ENCODE results near the gene ARHGAP22. TPM values are rescaled to one million over a fixed set of nuclear protein-coding genes. Genes with fewer than 3 reads are reported as not detected.
A peak's percentile ranks its signal among the peaks of the same experiment; 100 is the strongest.

The ARHGAP22 gene
- total RNA-seq, 1 donor: 22.9 TPM

DNA sequence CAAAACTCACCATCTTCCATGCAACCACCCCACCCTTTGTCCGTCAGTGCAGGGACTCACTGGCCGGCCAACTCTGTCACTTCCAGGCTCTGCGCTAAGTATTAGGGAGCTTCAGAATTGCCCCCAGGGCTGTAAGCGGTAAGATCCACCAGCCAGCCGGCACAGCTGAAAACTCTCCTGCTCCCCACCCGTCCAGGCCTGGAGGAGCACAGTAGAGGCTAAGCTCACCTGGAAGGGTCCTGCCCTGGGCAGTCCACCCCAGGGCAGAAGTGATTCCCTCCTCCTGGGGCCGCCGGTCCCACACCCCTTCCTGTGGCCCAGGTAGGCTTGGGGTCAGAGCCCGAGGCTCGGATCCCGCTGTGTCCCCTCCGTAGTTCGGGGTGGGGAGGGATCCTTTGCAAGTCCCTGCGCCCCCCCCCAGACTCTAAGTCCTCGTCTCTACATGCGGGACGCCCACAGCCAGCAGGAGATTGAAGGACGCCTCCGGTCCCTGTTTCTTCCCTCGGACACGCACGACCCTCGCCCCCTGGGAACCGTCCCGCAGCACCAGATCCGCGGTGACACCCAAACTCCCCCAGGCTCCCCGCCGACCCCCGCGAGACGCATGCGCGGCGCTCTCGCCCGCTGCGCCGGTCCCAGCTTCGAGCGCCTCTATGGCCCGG, 138.9 kb downstream of the ARHGAP22 start:
- TF ChIP-seq, protein P1, sequence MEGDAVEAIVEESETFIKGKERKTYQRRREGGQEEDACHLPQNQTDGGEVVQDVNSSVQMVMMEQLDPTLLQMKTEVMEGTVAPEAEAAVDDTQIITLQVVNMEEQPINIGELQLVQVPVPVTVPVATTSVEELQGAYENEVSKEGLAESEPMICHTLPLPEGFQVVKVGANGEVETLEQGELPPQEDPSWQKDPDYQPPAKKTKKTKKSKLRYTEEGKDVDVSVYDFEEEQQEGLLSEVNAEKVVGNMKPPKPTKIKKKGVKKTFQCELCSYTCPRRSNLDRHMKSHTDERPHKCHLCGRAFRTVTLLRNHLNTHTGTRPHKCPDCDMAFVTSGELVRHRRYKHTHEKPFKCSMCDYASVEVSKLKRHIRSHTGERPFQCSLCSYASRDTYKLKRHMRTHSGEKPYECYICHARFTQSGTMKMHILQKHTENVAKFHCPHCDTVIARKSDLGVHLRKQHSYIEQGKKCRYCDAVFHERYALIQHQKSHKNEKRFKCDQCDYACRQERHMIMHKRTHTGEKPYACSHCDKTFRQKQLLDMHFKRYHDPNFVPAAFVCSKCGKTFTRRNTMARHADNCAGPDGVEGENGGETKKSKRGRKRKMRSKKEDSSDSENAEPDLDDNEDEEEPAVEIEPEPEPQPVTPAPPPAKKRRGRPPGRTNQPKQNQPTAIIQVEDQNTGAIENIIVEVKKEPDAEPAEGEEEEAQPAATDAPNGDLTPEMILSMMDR (IDR thresholded peaks at IDR 0.05; ENCODE audit: insufficient read depth, low read depth, low read length): no peak
- DNase-seq (ENCODE audit: low read depth): no peak
- no peak overlapping the region for H3K4me3 ChIP-seq (ENCODE audit: low read depth, low read length)

DNA sequence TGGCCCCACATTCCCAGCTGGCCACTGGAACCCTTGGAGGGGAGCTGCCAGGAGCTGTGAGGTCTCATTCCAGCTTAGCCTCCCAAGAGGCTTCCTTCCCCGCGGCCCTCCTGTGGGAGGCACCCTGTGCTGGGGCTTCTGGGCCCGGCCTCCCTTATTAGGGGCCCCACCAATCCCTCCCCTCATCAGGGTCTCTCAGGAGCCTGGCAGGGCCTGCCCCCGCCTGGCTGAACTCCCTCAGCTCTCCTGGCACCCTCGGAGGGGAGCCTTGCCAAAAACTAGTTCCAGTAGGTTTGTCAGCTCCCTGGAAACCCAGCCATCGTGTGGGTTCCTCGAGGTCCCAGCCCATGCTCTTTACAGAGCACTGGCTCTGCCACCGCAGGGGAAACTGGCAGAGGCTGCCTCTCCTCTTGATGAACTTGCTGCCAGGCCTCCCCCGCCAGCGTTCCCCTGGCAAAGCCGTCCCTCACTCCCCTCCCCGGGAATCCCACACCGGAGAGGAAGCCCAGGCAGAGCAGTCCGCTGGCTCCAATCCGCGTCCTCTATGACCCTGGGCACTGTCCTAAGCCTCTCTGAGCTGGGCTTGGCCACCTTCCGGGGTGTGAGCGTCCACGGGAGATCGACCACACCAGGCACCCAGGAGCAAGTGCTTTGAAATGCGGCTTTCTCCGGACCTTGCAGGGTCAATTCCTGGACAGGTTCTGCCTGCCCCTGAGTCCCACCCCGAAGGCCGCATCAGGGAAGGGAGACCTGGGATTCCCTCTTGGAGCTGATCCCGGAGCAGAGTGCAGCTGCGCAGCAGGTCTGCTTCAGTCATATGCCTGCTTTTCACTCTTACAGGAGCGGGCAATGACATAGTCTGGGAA, 139.8 kb downstream of the ARHGAP22 start:
- no peak for DNase-seq (ENCODE audit: low read depth)
- no peak overlapping the region for H3K4me3 ChIP-seq (ENCODE audit: low read depth, low read length)
- TF ChIP-seq, protein P1 (IDR thresholded peaks at IDR 0.05; ENCODE audit: insufficient read depth, low read depth, low read length): no peak

DNA sequence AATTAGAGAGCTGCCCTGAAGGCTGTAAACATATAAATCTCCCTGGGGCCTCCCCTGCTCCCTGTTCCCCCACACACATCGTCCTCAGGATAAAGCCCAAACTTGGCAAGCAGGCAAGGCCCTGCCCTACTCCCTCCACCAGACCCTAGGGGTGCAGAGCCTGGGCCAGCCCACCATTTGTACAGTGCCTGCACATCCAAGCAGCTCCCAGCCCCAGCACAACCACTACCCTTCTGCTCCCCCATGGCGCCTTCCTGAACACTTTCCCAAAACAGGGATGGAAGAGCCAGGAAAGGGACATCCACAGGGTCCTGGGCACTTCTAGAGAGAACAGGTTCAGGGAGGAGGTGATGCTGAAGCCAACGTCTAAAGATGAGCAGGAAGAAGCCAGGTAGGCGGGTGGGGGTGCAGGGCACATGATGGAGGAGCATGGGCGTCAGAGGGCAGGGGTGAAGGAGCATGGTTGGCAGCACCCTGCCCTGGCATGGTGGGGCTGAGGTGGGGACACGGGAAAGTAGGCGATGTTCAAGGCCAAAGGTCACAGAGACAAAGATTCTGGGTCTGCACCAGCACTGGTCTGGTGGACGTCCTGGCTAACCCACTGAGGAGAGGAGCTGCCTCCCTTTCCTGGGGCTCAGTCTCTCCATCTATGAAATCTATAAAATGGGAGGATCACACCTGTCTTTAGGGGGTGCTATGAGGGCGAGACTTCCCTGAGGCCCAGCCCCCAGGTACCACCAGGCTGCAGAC, 140.6 kb downstream of the ARHGAP22 start:
- no peak for DNase-seq (ENCODE audit: low read depth)
- TF ChIP-seq, protein P1 (IDR thresholded peaks at IDR 0.05; ENCODE audit: insufficient read depth, low read depth, low read length): no peak
- no peak overlapping the region for H3K4me3 ChIP-seq (ENCODE audit: low read depth, low read length)

DNA sequence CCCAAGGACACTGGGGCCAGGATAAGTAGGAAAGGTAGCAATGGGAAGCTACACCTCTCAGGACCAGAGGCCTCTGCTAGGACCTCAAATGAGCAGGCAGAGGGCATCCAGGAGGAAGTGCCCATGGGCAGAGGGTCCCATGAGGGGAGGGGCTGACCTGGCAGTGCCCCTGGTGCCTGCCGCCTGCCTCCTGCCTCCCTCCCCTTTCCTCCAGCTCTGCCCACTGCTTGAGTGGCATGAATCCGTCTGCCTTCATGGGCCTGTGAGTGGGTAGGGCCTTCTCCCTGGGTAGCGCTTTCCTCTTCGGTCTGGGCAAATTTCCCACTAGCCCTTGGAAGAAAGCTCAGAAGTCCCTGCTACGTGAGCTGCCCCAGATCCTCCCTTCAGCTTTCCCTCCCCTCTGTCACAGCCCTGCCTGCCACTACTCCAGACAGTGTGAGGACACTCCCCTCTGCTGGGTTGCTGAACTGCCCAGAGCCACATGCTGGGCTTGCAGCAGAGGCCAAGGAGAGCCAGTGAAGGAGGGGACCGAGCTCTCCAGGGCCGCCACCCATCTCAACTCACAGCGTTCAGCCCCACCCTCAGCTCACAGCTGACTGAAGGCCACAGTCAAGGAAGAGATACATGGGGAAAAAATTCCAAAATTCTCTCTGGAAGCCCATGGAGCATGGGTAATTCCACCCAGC, 141.4 kb downstream of the ARHGAP22 start:
- TF ChIP-seq, protein P1 (IDR thresholded peaks at IDR 0.05; ENCODE audit: insufficient read depth, low read depth, low read length): no peak
- DNase-seq (ENCODE audit: low read depth): peak; percentile 42

DNA sequence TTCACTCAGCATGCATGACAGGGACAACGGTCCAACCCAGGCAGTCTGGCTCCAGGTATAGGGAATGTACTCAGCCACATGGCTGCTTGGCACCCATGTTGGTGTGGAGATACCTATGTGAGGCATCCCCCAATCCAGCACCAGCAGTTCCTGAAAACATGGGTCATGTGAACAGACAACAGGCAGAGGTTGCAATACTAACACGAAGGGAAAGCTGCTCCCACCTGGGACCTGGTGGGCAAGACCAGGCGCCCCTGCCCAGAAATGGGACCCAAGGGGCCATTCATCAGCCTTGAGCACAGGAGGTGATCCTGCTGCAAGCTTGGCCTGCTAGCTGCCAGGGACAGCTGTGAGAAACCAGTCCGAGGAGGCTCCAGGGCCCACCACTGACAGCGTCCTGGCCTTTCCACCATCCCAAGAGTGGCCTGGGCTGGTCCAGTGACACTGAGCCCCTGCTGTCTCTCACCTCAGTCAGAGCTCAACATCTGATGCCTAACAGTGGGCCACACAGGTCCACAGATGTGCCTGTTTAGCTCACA, 142.3 kb downstream of the ARHGAP22 start:
- no peak for DNase-seq (ENCODE audit: low read depth)
- TF ChIP-seq, protein P1 (IDR thresholded peaks at IDR 0.05; ENCODE audit: insufficient read depth, low read depth, low read length): no peak

More for the DNA sequence above, 141.4 kb downstream of the ARHGAP22 start:
- H3K4me3 ChIP-seq (ENCODE audit: low read depth, low read length): no peak overlapping the region

More for the DNA sequence above, 142.3 kb downstream of the ARHGAP22 start:
- no peak overlapping the region for H3K4me3 ChIP-seq (ENCODE audit: low read depth, low read length)
